Suprapubic skin (tissue), 4 donors: ENCODE results near the gene LYL1. TPM values are rescaled to one million over a fixed set of nuclear protein-coding genes. Genes with fewer than 3 reads are reported as not detected.

Experiments used
- DNase-seq, 2 donors: peaks; one replicate each; pipeline ENCODE4 v3.0.0-alpha.2; 2019; ENCODE audit warnings: low spot score in 2 of 2
- H3K27ac ChIP-seq: fragments of 200-600 bp; sonication (generic); one replicate; pipeline ENCODE4 v1.5.1; 2019
- H3K27me3 ChIP-seq: fragments of 200-600 bp; sonication (generic); one replicate; pipeline ENCODE4 v1.5.1; 2019
- H3K36me3 ChIP-seq: fragments of 200-600 bp; sonication (generic); one replicate; pipeline ENCODE4 v1.5.1; 2019
- H3K4me1 ChIP-seq: fragments of 200-600 bp; sonication (generic); one replicate; pipeline ENCODE4 v1.5.1; 2019
- H3K4me3 ChIP-seq: fragments of 200-600 bp; sonication (generic); one replicate; pipeline ENCODE4 v1.5.1; 2019; ENCODE audit warnings: mild to moderate bottlenecking
- H3K9me3 ChIP-seq: fragments of 200-600 bp; sonication (generic); one replicate; pipeline ENCODE4 v1.5.1; 2019
- CTCF ChIP-seq, 2 donors: fragments of 200-600 bp in 1 of 2; fragments of 450-650 bp in 1 of 2; sonication (generic) in 1 of 2; IDR thresholded peaks; one replicate each; pipeline ENCODE4 v1.5.1; 2016 to 2019; ENCODE audit warnings: antibody characterized with exemption in 2 of 2, mild to moderate bottlenecking in 1 of 2, moderate library complexity in 1 of 2
- EP300 ChIP-seq: sonication (generic); formaldehyde crosslinking; IDR thresholded peaks from one replicate; pipeline ENCODE4 v1.6.1; 2017; ENCODE audit warnings: antibody characterized with exemption
- POLR2A ChIP-seq, 2 donors: fragments of 450-650 bp; IDR thresholded peaks; one replicate each; pipeline ENCODE4 v1.6.1; 2017; ENCODE audit warnings: antibody characterized with exemption in 2 of 2, mild to moderate bottlenecking in 2 of 2, moderate library complexity in 2 of 2
- POLR2AphosphoS5 ChIP-seq, 3 donors: sonication (generic); formaldehyde crosslinking; IDR thresholded peaks; one replicate each; pipeline ENCODE4 v1.6.1; 2017; ENCODE audit warnings: antibody characterized with exemption in 3 of 3
- WGBS: methylation state at CpG from one replicate; pipeline ENCODE4 v1.1.5; 2018; 5-methylcytosine and 5-hydroxymethylcytosine counted together
- total RNA-seq, 4 donors: library from RNA; depleted of rRNA; stranded (reverse); fragments of >200 nt; gene quantifications; one replicate each; pipeline ENCODE4 v1.1.0, GENCODE V29; 2016

LYL1 gene
- total RNA-seq, 4 donors from 2014 or later, result 1.5 to 2.7 (median 2.2) TPM

GRCh38 chr19:13133241-13133870 is 30.7 kb upstream of the LYL1 start:
- 68% methylated on average over 12 of the region's 12 CpGs for WGBS
- H3K9me3 ChIP-seq, result no peaks in the 10 kb centered on the region
- H3K4me1 ChIP-seq, result peaks cover 6% of the 10 kb centered on the region
- no peak overlapping the region for H3K4me3 ChIP-seq
- no peak overlapping the region for H3K27ac ChIP-seq
- H3K36me3 ChIP-seq, result peaks cover 38% of the 10 kb centered on the region
- no peak for DNase-seq
- no peaks in the 10 kb centered on the region for H3K27me3 ChIP-seq
- TF ChIP-seq EP300 (no peak), CTCF (IDR thresholded peaks at IDR 0.05) (no peak), POLR2AphosphoS5 (IDR thresholded peaks at IDR 0.05) (no peak), POLR2A (IDR thresholded peaks at IDR 0.05) (no peak)

- no peaks in the 10 kb centered on the region for H3K27me3 ChIP-seq
- peaks cover 31% of the 10 kb centered on the region for H3K36me3 ChIP-seq
- no peaks in the 10 kb centered on the region for H3K9me3 ChIP-seq
- TF ChIP-seq POLR2A (IDR thresholded peaks at IDR 0.05), result no peak
- TF ChIP-seq POLR2AphosphoS5 (IDR thresholded peaks at IDR 0.05), result no peak
- TF ChIP-seq CTCF (IDR thresholded peaks at IDR 0.05), result no peak
- WGBS, result 70% methylated on average over 8 of the region's 8 CpGs
- H3K4me1 ChIP-seq, result peaks cover 6% of the 10 kb centered on the region
- H3K27ac ChIP-seq, result no peak overlapping the region
- DNase-seq, result no peak
- H3K4me3 ChIP-seq, result no peak overlapping the region
Observed at GRCh38 chr19:13132471-13133180, 30.0 kb upstream of the LYL1 start.

GRCh38 chr19:13130886-13131490 is 28.3 kb upstream of the LYL1 start:
- WGBS, result 93% methylated on average over 3 of the region's 3 CpGs

GRCh38 chr19:13129384-13129783 is 26.7 kb upstream of the LYL1 start:
- no peaks in the 10 kb centered on the region for H3K9me3 ChIP-seq
- peaks cover 10% of the 10 kb centered on the region for H3K36me3 ChIP-seq
- TF ChIP-seq POLR2AphosphoS5 (IDR thresholded peaks at IDR 0.05) (no peak), CTCF (IDR thresholded peaks at IDR 0.05) (no peak), POLR2A (IDR thresholded peaks at IDR 0.05) (no peak), EP300 (no peak)
- H3K27ac ChIP-seq, result no peak overlapping the region
- H3K4me1 ChIP-seq, result peaks cover 6% of the 10 kb centered on the region
- H3K4me3 ChIP-seq, result no peak overlapping the region
- WGBS, result 100% methylated on average over 1 of the region's 9 CpGs
- H3K27me3 ChIP-seq, result no peaks in the 10 kb centered on the region
- no peak for DNase-seq

More at GRCh38 chr19:13130886-13131490, 28.3 kb upstream of the LYL1 start:
- no peak for TF ChIP-seq POLR2AphosphoS5 (IDR thresholded peaks at IDR 0.05)
- no peak for TF ChIP-seq EP300
- TF ChIP-seq CTCF (IDR thresholded peaks at IDR 0.05), result no peak
- TF ChIP-seq POLR2A (IDR thresholded peaks at IDR 0.05), result no peak
- H3K27me3 ChIP-seq, result no peaks in the 10 kb centered on the region
- no peaks in the 10 kb centered on the region for H3K9me3 ChIP-seq
- peaks cover 6% of the 10 kb centered on the region for H3K4me1 ChIP-seq
- no peak overlapping the region for H3K4me3 ChIP-seq
- peaks cover 22% of the 10 kb centered on the region for H3K36me3 ChIP-seq
- no peak overlapping the region for H3K27ac ChIP-seq
- DNase-seq, result no peak

GRCh38 chr19:13128583-13128982 is 25.9 kb upstream of the LYL1 start:
- DNase-seq, result no peak
- Histone ChIP-seq H3K36me3 (peaks cover 10% of the 10 kb centered on the region), H3K4me1 (peaks cover 6% of the 10 kb centered on the region), H3K27me3 (no peaks in the 10 kb centered on the region), H3K27ac (no peak overlapping the region), H3K4me3 (no peak overlapping the region), H3K9me3 (no peaks in the 10 kb centered on the region)
- no CpG with 5 or more reads among the region's 1 CpG for WGBS
- no peak for TF ChIP-seq POLR2A (IDR thresholded peaks at IDR 0.05)
- TF ChIP-seq CTCF (IDR thresholded peaks at IDR 0.05), result no peak
- TF ChIP-seq EP300, result no peak
- no peak for TF ChIP-seq POLR2AphosphoS5 (IDR thresholded peaks at IDR 0.05)
